Measurements from ENCODE around the gene ITIH5. TPM values are rescaled to one million over a fixed set of nuclear protein-coding genes. Genes with fewer than 3 reads are reported as not detected.
A peak's percentile ranks its signal among the peaks of the same experiment; 100 is the strongest.

ITIH5 gene
- total and polyA plus RNA-seq, 2 donors from 2014 or later = 13.1 to 23.3 TPM

GRCh38 chr10:7563770-7564169 is 103.0 kb downstream of the ITIH5 start:
- H3K27me3 ChIP-seq (ENCODE audit: control insufficient read depth, insufficient read depth, low read length) = no peaks in the 10 kb centered on the region
- H3K9ac ChIP-seq (ENCODE audit: low read length in 3 of 3) = no peak overlapping the region
- H3K36me3 ChIP-seq (ENCODE audit: control insufficient read depth in 2 of 3, insufficient read depth in 3 of 3, low read length in 3 of 3) = no peaks in the 10 kb centered on the region
- TF ChIP-seq, protein P1, sequence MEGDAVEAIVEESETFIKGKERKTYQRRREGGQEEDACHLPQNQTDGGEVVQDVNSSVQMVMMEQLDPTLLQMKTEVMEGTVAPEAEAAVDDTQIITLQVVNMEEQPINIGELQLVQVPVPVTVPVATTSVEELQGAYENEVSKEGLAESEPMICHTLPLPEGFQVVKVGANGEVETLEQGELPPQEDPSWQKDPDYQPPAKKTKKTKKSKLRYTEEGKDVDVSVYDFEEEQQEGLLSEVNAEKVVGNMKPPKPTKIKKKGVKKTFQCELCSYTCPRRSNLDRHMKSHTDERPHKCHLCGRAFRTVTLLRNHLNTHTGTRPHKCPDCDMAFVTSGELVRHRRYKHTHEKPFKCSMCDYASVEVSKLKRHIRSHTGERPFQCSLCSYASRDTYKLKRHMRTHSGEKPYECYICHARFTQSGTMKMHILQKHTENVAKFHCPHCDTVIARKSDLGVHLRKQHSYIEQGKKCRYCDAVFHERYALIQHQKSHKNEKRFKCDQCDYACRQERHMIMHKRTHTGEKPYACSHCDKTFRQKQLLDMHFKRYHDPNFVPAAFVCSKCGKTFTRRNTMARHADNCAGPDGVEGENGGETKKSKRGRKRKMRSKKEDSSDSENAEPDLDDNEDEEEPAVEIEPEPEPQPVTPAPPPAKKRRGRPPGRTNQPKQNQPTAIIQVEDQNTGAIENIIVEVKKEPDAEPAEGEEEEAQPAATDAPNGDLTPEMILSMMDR (IDR thresholded peaks at IDR 0.05; ENCODE audit: borderline replicate concordance, extremely low read depth, insufficient read depth) = no peak
- peaks cover 4 to 20% (median 14%) of the 10 kb centered on the region in 3 donors for H3K4me1 ChIP-seq (ENCODE audit: control insufficient read depth in 2 of 3, insufficient read depth in 2 of 3, low read depth in 1 of 3, low read length in 3 of 3)
- H3K27ac ChIP-seq (ENCODE audit: low read depth in 2 of 2, low read length in 2 of 2) = peak overlapping the region; percentile 13 to 58
- no peak overlapping the region for H3K4me3 ChIP-seq (ENCODE audit: low read length in 3 of 3)
- H3K9me3 ChIP-seq (ENCODE audit: control insufficient read depth in 2 of 3, insufficient read depth in 1 of 3, low read length in 3 of 3) = no peaks in the 10 kb centered on the region
- no peak for FAIRE-seq
- DNase-seq = no peak
- intact Hi-C loops (cut with DNase I) = no loop called here

DNA sequence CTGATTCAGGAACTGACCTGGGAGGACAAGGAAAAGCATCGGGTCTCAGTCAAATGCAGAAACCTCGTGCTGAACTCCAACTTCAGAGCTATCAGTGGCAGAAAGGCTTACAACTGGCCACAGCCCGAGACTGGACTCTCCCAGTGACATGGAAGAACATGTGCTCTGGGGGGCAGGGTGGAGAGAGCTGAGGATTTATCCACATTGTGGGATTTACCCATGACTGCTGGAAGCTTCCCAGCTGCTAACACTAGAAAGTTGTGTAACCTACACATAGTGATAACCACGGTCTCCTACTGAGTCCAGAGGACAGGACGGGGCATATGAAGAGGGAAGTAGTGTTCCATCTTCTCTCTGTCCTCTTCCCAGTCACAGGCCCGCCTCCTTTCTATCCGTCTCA is 103.4 kb downstream of the ITIH5 start:
- intact Hi-C loops (cut with DNase I) = no loop called here
- TF ChIP-seq, protein P1 (IDR thresholded peaks at IDR 0.05; ENCODE audit: borderline replicate concordance, extremely low read depth, insufficient read depth) = no peak
- Histone ChIP-seq H3K9me3 (ENCODE audit: control insufficient read depth in 2 of 3, insufficient read depth in 1 of 3, low read length in 3 of 3) (no peaks in the 10 kb centered on the region), H3K27me3 (ENCODE audit: control insufficient read depth, insufficient read depth, low read length) (no peaks in the 10 kb centered on the region), H3K36me3 (ENCODE audit: control insufficient read depth in 2 of 3, insufficient read depth in 3 of 3, low read length in 3 of 3) (no peaks in the 10 kb centered on the region), H3K9ac (ENCODE audit: low read length in 3 of 3) (no peak overlapping the region), H3K27ac (ENCODE audit: low read depth in 2 of 2, low read length in 2 of 2) (peak overlapping the region; percentile 13 to 58), H3K4me3 (ENCODE audit: low read length in 3 of 3) (no peak overlapping the region), H3K4me1 (ENCODE audit: control insufficient read depth in 2 of 3, insufficient read depth in 2 of 3, low read depth in 1 of 3, low read length in 3 of 3) (peaks cover 4 to 20% (median 14%) of the 10 kb centered on the region in 3 donors)
- FAIRE-seq = no peak
- DNase-seq = peak in 3 of 5 donors; percentile 40 to 89 (median 80)

- FAIRE-seq (no peak), DNase-seq (no peak)
- Histone ChIP-seq H3K4me1 (ENCODE audit: control insufficient read depth in 2 of 3, insufficient read depth in 2 of 3, low read depth in 1 of 3, low read length in 3 of 3) (peaks cover 4 to 20% (median 14%) of the 10 kb centered on the region in 3 donors), H3K4me3 (ENCODE audit: low read length in 3 of 3) (no peak overlapping the region), H3K36me3 (ENCODE audit: control insufficient read depth in 2 of 3, insufficient read depth in 3 of 3, low read length in 3 of 3) (no peaks in the 10 kb centered on the region), H3K27ac (ENCODE audit: low read depth in 2 of 2, low read length in 2 of 2) (peak overlapping the region in 1 of 2 donors; percentile 24), H3K9me3 (ENCODE audit: control insufficient read depth in 2 of 3, insufficient read depth in 1 of 3, low read length in 3 of 3) (no peaks in the 10 kb centered on the region), H3K27me3 (ENCODE audit: control insufficient read depth, insufficient read depth, low read length) (no peaks in the 10 kb centered on the region), H3K9ac (ENCODE audit: low read length in 3 of 3) (no peak overlapping the region)
- TF ChIP-seq, protein P1 (IDR thresholded peaks at IDR 0.05; ENCODE audit: borderline replicate concordance, extremely low read depth, insufficient read depth) = no peak
- intact Hi-C loops (cut with DNase I) = no loop called here
Observed at GRCh38 chr10:7561985-7562384, 104.8 kb downstream of the ITIH5 start.
